ENCODE results near the gene MSRB1. TPM values are rescaled to one million over a fixed set of nuclear protein-coding genes. Genes with fewer than 3 reads are reported as not detected.
"Not testable (repeated sequence)": the region's sequence is repeated elsewhere in the genome, so short reads cannot be mapped to it uniquely, and the experiment has no call there.

Gene MSRB1
- total RNA-seq, 4 donors from 2014 or later: 5.0 to 43.7 (median 12.4) TPM

DNA sequence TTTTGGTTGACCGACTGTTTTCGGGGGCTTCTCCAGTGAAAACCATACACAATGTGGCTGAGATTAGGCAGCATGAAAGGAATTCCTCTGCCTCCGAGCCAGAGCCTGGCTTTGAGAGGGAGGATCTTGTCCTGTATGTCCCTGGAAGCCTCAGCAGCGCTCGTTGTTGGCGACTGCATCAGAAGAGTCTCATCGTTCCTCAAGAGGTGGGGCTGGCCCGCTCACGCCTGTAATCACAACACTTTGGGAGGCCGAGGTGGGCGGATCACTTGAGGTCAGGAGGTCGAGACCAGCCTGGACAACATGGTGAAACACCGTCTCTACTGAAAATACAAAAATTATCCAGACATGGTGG is 39.8 kb downstream of the MSRB1 start:
- Histone ChIP-seq H3K4me3 (replicated peaks in 1 of 3) (no peak overlapping the region), H3K27me3 (no peaks in the 10 kb centered on the region), H3K27ac (no peak overlapping the region), H3K9me3 (no peaks in the 10 kb centered on the region), H3K36me3 (no peaks in the 10 kb centered on the region), H3K4me1 (peaks cover 0 to 9% of the 10 kb centered on the region in 2 donors)
- WGBS, 2 donors: 32 to 41% methylated on average over 13 of the region's 13 CpGs
- no peak for TF ChIP-seq POLR2A (IDR thresholded peaks at IDR 0.05)
- TF ChIP-seq, protein P1, sequence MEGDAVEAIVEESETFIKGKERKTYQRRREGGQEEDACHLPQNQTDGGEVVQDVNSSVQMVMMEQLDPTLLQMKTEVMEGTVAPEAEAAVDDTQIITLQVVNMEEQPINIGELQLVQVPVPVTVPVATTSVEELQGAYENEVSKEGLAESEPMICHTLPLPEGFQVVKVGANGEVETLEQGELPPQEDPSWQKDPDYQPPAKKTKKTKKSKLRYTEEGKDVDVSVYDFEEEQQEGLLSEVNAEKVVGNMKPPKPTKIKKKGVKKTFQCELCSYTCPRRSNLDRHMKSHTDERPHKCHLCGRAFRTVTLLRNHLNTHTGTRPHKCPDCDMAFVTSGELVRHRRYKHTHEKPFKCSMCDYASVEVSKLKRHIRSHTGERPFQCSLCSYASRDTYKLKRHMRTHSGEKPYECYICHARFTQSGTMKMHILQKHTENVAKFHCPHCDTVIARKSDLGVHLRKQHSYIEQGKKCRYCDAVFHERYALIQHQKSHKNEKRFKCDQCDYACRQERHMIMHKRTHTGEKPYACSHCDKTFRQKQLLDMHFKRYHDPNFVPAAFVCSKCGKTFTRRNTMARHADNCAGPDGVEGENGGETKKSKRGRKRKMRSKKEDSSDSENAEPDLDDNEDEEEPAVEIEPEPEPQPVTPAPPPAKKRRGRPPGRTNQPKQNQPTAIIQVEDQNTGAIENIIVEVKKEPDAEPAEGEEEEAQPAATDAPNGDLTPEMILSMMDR (IDR thresholded peaks at IDR 0.05): no peak
- no peak for DNase-seq
- intact Hi-C loops (cut with DNase I): no loop called here

DNA sequence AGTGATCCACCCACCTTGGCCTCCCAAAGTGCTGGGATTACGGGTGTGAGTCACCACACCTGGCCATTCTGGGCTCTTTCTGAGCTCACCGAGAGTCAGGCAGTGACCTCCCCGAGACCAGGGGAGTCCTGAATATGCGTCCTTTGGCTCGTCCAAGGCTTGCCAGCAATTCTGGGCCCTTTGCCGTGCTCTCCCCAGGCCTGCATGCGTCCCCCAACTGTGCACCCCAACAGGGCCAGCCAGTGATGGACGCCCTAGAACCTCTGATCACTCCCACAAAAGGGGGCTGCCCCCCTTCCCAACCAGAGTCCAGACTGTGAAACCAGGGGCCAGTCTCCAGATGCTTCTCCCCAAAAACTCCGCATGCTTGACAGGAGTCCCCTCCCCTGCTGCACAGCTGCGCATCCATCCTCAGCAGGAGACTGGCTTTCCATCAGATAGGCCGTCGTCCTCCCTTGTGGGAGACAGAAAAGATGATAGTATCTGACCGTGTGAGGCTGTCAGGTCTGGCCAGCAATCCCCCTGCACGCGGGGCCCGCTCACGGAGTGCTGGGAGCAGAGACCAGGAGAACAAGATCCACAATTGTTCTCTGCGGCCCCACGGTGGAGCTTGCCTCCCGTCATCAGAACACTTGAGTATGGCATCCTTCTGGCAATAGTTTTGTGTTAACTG is 40.3 kb downstream of the MSRB1 start:
- no peaks in the 10 kb centered on the region for H3K36me3 ChIP-seq
- H3K9me3 ChIP-seq: no peaks in the 10 kb centered on the region
- H3K27ac ChIP-seq: no peak overlapping the region
- H3K4me3 ChIP-seq (replicated peaks in 1 of 3): no peak overlapping the region
- no peak for DNase-seq
- intact Hi-C loops (cut with DNase I): no loop called here
- TF ChIP-seq, protein P1 (IDR thresholded peaks at IDR 0.05): no peak
- TF ChIP-seq POLR2A (IDR thresholded peaks at IDR 0.05): no peak
- 70 to 72% methylated on average over 13 to 20 of the region's 20 CpGs for WGBS, 2 donors
- H3K4me1 ChIP-seq: peaks cover 0 to 9% of the 10 kb centered on the region in 2 donors
- no peaks in the 10 kb centered on the region for H3K27me3 ChIP-seq

DNA sequence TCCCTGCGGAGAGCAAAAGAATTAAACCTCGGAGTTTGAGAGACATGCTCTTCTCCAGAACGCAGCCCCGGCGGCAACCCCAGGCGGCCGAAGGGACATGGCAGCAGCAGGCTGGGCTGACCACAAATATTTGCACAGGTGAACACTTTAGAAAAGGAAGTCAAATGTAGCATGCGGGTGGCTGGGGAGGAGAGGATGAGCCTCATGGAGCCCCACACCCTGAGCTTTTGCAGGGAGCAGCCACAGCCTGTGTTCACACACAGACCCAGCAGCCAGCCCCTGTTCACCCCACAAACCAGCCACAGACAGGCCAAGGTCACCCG is 42.6 kb downstream of the MSRB1 start:
- H3K4me1 ChIP-seq: peaks cover 0 to 12% of the 10 kb centered on the region in 2 donors
- no peak for DNase-seq
- no peak overlapping the region for H3K4me3 ChIP-seq (replicated peaks in 1 of 3)
- no peaks in the 10 kb centered on the region for H3K27me3 ChIP-seq
- H3K36me3 ChIP-seq: no peaks in the 10 kb centered on the region
- no peak overlapping the region for H3K27ac ChIP-seq
- TF ChIP-seq, protein P1 (IDR thresholded peaks at IDR 0.05): no peak
- no peak for TF ChIP-seq POLR2A (IDR thresholded peaks at IDR 0.05)
- intact Hi-C loops (cut with DNase I): no loop called here
- no peaks in the 10 kb centered on the region for H3K9me3 ChIP-seq
- WGBS, 2 donors: 72 to 77% methylated on average over 9 of the region's 9 CpGs

DNA sequence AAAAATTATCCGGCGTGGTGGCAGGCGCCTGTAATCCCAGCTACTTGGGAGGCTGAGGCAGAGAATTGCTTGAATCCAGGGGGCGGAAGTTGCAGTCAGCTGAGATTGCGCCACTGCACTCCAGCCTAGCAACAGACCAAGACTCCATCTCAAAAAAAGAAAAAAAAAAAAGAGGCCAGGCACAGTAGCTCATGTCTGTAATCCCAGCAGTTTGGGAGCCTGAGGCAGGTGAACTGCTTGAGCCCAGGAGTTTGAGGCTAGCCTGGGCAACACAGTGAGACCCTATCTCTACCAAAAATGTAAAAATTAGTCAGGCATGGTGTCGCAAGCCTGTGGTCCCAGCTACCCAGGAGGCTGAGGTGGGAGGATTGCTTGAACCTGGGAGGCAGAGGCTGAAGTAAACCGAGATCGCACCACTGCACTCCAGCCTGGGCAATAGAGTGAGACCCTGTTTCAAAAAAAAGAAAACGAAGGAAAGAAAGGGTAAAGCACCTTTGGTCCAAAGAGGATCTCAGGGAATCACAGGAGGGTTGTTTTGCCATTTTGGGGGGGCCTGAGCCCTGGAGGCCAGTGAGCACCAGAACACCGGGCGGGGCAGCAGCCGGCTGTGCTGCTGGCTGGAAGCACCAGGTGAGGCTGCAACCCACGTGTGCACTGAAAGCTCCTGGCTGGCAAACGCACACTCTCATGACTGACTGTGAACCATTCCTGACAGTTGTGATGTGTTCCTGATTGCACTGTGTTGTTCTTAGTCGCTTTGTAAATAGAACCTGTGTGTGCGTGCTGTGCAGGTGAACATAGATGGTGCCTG is 43.2 kb downstream of the MSRB1 start:
- WGBS, 2 donors: 73 to 78% methylated on average over 16 of the region's 16 CpGs
- DNase-seq: no peak
- Histone ChIP-seq H3K4me3 (replicated peaks in 1 of 3) (no peak overlapping the region), H3K27me3 (no peaks in the 10 kb centered on the region), H3K36me3 (no peaks in the 10 kb centered on the region), H3K4me1 (peaks cover 0 to 12% of the 10 kb centered on the region in 2 donors), H3K9me3 (no peaks in the 10 kb centered on the region), H3K27ac (no peak overlapping the region)
- intact Hi-C loops (cut with DNase I): no loop called here
- TF ChIP-seq POLR2A (IDR thresholded peaks at IDR 0.05): no peak
- TF ChIP-seq, protein P1 (IDR thresholded peaks at IDR 0.05): no peak

DNA sequence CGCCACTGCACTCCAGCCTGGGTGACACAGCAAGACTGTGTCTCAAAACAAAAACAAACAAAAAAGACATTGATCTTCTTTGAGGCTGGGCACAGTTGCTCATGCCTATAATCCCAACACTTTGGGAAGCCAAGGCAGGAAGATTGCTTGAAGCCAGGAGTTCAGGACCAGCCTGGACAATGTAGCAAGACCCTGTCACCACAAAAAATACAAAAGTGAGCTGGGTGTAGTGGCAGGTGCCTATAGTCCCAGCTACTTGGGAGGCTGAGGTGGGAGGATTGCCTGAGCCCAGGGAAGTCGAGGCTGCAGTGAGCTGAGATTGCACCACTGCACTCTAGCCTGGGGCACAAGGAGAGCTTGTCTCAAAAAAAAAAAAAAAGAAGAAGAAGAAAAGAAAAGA is 45.3 kb downstream of the MSRB1 start:
- H3K27ac ChIP-seq; H3K4me3 ChIP-seq (replicated peaks in 1 of 3); DNase-seq; H3K36me3 ChIP-seq; H3K27me3 ChIP-seq; intact Hi-C loops (cut with DNase I); H3K4me1 ChIP-seq; H3K9me3 ChIP-seq: not testable (repeated sequence)
- 84 to 95% methylated on average over 2 of the region's 2 CpGs for WGBS, 2 donors
